Gastrocnemius medialis (tissue), 4 donors: Measurements from ENCODE around the gene PSAP. TPM values are rescaled to one million over a fixed set of nuclear protein-coding genes. Genes with fewer than 3 reads are reported as not detected.

ENCODE experiments used
- ATAC-seq, 2 donors: fragments of 150-250 bp; one replicate each; pipeline ENCODE4 v1.9.1; 2016
- DNase-seq, 2 donors: peaks; one replicate each; pipeline ENCODE4 v3.0.0-alpha.2; 2019
- H3K27ac ChIP-seq, 4 donors: fragments of 200-600 bp; sonication (generic); 1 replicate in 1 of 4; 2 replicates in 3 of 4; pipeline ENCODE4 v1.5.1; 2016 to 2018; ENCODE audit warnings: mild to moderate bottlenecking in 2 of 4, moderate library complexity in 1 of 4
- H3K27me3 ChIP-seq, 3 donors: fragments of 200-600 bp; sonication (generic) in 2 of 3; 1 replicate in 1 of 3; 2 replicates in 2 of 3; pipeline versions ENCODE4 v1.5.1 to v1.6.0; 2016 to 2019; ENCODE audit warnings: mild to moderate bottlenecking in 1 of 3, moderate library complexity in 1 of 3
- H3K36me3 ChIP-seq, 2 donors: fragments of 200-600 bp; sonication (generic) in 1 of 2; one replicate each; pipeline ENCODE4 v1.5.1; 2017 to 2018
- H3K4me1 ChIP-seq, 2 donors: fragments of 200-600 bp; sonication (generic) in 1 of 2; one replicate each; pipeline ENCODE4 v1.5.1; 2016 to 2017; ENCODE audit warnings: mild to moderate bottlenecking in 2 of 2
- H3K4me3 ChIP-seq, 4 donors: fragments of 200-600 bp; sonication (generic) in 3 of 4; 1 replicate in 1 of 4; 2 replicates in 3 of 4; pipeline ENCODE4 v1.5.1; 2016 to 2019; ENCODE audit warnings: mild to moderate bottlenecking in 2 of 4
- H3K9me3 ChIP-seq, 3 donors: fragments of 200-600 bp; sonication (generic) in 2 of 3; 1 replicate in 1 of 3; 2 replicates in 2 of 3; pipeline ENCODE4 v1.5.1; 2016 to 2019
- CTCF ChIP-seq, 5 experiments: fragments of 450-650 bp in 3 of 5; fragments of 200-600 bp in 2 of 5; sonication (generic) in 2 of 5; IDR thresholded peaks in 4 of 5; conservative IDR thresholded peaks in 1 of 5; 1 replicate in 4 of 5; 2 replicates in 1 of 5; pipeline ENCODE4 v1.5.1; 2016 to 2019; ENCODE audit warnings: antibody characterized with exemption in 5 of 5, mild to moderate bottlenecking in 3 of 5, moderate library complexity in 3 of 5
- POLR2A ChIP-seq, 2 donors: fragments of 450-650 bp; IDR thresholded peaks; one replicate each; pipeline ENCODE4 v1.6.1; 2017; ENCODE audit warnings: antibody characterized with exemption in 2 of 2, mild to moderate bottlenecking in 2 of 2, moderate library complexity in 2 of 2
- in situ Hi-C, 4 donors: fragments of 200-750 bp; cut with MboI; loops; one replicate each; pipeline versions ENCODE4 v1.15.0 to v1.8.0; 2017; ENCODE audit warnings: low sequenced_read_pairs in 4 of 4
- intact Hi-C: fragments of 100-400 bp; cut with DNase I; formaldehyde crosslinking; loops from one replicate; pipeline ENCODE4 v1.15.1; 2023; ENCODE audit warnings: low total_unique reads
- total RNA-seq, 4 donors: library from RNA; depleted of rRNA; stranded (reverse); fragments of >200 nt; gene quantifications; one replicate each; pipeline versions ENCODE4 v1.1.0 to v1.2.3, GENCODE V29; 2016

PSAP gene
- total RNA-seq, 4 donors from 2014 or later: 833 to 1,730 (median 1,179) TPM

- Histone ChIP-seq H3K4me1 (no peaks in the 10 kb centered on the region), H3K9me3 (no peaks in the 10 kb centered on the region), H3K36me3 (no peaks in the 10 kb centered on the region), H3K4me3 (no peak overlapping the region), H3K27ac (no peak overlapping the region), H3K27me3 (no peaks in the 10 kb centered on the region)
- no peak for DNase-seq
- in situ Hi-C loops: no loop called here
- TF ChIP-seq POLR2A (IDR thresholded peaks at IDR 0.05) (no peak), CTCF (IDR thresholded peaks at IDR 0.05 in 4 of 5, conservative IDR thresholded peaks at IDR 0.05 in 1 of 5) (no peak)
- no peak for ATAC-seq
- intact Hi-C loops: no loop called here
Measured at GRCh38 chr10:71782917-71783490, 68.0 kb downstream of the PSAP start.

GRCh38 chr10:71782221-71782916 is 68.7 kb downstream of the PSAP start:
- ATAC-seq (no peak), DNase-seq (no peak)
- no peaks in the 10 kb centered on the region for H3K9me3 ChIP-seq
- no peak for TF ChIP-seq POLR2A (IDR thresholded peaks at IDR 0.05)
- no peak for TF ChIP-seq CTCF (IDR thresholded peaks at IDR 0.05 in 4 of 5, conservative IDR thresholded peaks at IDR 0.05 in 1 of 5)
- no peaks in the 10 kb centered on the region for H3K4me1 ChIP-seq
- no peaks in the 10 kb centered on the region for H3K36me3 ChIP-seq
- in situ Hi-C loops (no loop called here), intact Hi-C loops (no loop called here)
- H3K27me3 ChIP-seq: no peaks in the 10 kb centered on the region
- no peak overlapping the region for H3K4me3 ChIP-seq
- no peak overlapping the region for H3K27ac ChIP-seq

- Histone ChIP-seq H3K4me3 (no peak overlapping the region), H3K27me3 (no peaks in the 10 kb centered on the region), H3K36me3 (no peaks in the 10 kb centered on the region), H3K9me3 (no peaks in the 10 kb centered on the region), H3K27ac (no peak overlapping the region), H3K4me1 (peaks cover 0 to 3% of the 10 kb centered on the region in 2 donors)
- DNase-seq: no peak
- TF ChIP-seq CTCF (IDR thresholded peaks at IDR 0.05 in 4 of 5, conservative IDR thresholded peaks at IDR 0.05 in 1 of 5) (no peak), POLR2A (IDR thresholded peaks at IDR 0.05) (no peak)
- in situ Hi-C loops: no loop called here
- intact Hi-C loops: no loop called here
- ATAC-seq: no peak
Measured at GRCh38 chr10:71780719-71781118, 70.3 kb downstream of the PSAP start.

GRCh38 chr10:71780156-71780555 is 70.9 kb downstream of the PSAP start:
- no peaks in the 10 kb centered on the region for H3K27me3 ChIP-seq
- ATAC-seq (no peak), DNase-seq (no peak)
- H3K36me3 ChIP-seq: no peaks in the 10 kb centered on the region
- intact Hi-C loops (no loop called here), in situ Hi-C loops (no loop called here)
- peaks cover 5 to 9% of the 10 kb centered on the region in 2 donors for H3K4me1 ChIP-seq
- TF ChIP-seq CTCF (IDR thresholded peaks at IDR 0.05 in 4 of 5, conservative IDR thresholded peaks at IDR 0.05 in 1 of 5) (no peak), POLR2A (IDR thresholded peaks at IDR 0.05) (no peak)
- no peak overlapping the region for H3K4me3 ChIP-seq
- H3K9me3 ChIP-seq: no peaks in the 10 kb centered on the region
- H3K27ac ChIP-seq: no peak overlapping the region
